Measurements from ENCODE around the gene XG.

Gene XG

DNA sequence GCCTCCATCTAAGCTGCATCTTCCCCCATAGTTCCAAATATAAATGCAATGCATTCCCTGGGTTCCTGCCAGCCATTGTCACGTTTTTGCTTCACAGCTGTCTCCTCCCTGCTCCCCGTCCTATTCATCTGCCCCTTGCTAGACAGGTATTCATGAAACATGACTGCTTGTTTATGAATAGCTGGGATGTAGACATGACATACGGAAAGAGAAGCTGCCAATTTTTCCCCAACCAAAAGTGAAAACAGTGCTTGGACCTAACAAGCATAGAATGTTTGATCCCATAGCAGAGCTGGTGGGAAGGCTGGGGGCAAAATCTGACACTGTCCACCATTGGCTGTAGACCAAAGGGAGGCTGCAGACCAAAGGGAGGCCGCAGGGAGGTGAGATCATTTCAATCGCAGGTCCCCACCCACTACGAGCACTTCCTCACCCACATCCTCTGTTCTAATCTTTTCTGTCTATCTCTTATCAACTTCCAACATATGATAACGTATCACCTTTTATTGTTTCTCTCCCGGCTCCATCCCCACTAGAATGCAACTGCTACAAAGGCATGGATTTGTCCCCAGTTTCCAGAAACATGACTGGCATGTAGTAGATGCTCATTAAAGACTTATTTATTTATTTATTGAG lies 68.4 kb downstream of the XG start:
- no peak for DNase-seq (ENCODE audit: low read depth)

DNA sequence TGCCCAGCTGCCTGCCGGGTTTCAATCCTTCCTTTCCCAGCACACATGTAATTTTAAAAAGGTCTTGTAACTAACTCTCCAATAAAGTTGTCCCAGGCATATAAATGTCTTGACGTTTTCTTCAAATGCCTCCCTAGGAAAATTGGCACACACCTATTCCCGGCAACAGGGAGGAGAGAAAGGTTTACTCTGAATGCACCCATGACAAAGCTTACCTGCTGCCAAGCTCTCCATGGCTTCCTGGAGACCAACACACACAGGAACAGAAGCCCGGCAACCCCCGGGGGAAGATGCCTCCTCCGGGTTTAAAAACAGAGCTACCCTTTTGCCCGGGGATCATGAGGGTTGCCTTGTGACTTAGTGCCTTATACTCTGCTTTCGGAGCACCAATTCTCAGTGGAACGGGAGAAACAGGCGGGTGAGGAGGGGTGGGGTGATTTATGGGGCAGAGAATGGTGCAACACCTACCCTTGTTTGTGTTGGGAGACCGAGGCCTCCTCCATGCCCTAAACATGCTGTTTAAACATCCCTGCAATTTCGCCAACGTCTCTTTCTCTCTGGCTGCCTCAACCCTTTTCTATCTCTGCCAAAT lies 72.1 kb downstream of the XG start:
- no peak for DNase-seq (ENCODE audit: low read depth)

DNA sequence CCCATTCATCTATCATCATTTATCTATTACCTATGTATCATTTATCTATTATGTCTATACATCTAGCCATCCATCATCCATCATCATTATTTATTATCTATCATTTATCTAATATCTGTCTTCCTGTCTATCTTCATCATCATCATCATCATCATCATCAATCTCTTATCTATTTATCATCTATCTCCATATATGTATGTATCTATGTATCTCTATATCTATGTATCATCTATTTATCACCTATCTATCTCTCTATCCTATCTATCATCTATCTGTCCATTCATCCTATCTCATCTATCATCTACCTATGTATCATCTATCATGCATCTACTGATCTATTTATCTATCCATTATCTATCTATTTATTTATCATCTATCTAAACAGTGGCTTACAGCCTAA lies 73.0 kb downstream of the XG start:
- no peak for DNase-seq (ENCODE audit: low read depth)

- no peak for DNase-seq (ENCODE audit: low read depth)
Measured at GRCh38 chrX:2828344-2828958, 76.6 kb downstream of the XG start, which contains the start of gene GYG2. Gene GYG2, plus strand, starts transcription at chrX:2828930. Its CDS starts 1,259 bp downstream, at chrX:2830189.

GRCh38 chrX:2828959-2829411 lies 77.1 kb downstream of the XG start:
- DNase-seq (ENCODE audit: low read depth): no peak

DNA sequence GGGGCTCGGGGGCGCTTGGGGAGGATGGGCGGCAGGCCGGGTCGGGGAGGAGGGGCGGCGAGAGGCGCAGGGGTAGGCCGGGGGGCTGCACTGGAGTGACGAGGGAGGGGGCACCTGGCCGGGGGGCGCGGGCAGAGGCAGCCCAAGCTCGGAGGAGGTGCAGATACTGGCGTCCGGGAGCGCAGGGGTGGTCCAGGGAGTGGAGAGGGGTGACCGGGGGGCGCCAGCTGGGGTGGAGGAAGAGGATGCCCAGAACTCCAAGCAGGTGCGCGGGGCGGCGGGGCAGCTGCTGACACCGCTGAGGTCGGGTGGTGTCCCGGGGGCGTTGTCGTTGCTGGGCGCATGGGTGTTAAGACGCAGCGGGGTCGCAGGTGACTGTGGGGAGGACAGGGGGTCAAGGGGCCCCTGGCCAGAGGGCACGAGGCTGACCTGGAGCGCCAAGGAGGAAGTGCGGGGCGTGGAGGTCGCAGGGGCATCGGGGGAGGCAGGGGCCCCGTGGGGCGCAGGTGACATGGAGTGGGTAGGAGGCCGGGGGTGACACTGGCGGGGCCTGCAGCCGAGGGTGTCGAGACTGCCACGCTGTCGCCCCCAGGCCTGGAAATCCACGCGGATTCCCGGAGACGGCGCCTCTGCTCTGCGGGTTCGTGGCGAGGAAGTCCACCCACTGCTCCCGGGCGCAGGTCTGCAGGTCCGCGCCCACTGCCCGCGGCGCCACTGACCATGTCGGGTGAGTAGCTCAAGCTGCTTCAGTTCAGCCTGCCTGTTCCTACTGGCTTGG lies 77.8 kb downstream of the XG start:
- DNase-seq (ENCODE audit: low read depth): no peak

GRCh38 chrX:2831471-2832228 lies 79.8 kb downstream of the XG start:
- DNase-seq (ENCODE audit: low read depth): no peak

GRCh38 chrX:2837961-2838360 lies 86.1 kb downstream of the XG start:
- DNase-seq (ENCODE audit: low read depth): no peak

DNA sequence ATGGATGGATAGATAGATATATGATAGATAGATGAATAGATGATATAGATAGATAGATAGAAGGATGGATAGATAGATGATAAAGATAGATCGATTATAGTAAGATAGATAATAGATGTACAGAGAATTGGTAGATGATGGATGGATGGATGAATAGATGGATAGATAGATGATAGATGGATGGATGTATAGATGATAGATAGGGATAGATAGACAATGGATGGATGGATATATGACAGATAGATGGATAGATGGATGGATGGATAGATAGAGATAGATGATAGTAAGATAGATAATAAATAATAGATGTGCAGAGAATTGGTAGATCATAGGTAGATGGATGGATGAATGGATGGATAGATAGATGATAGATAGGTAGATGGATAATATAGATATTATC lies 89.1 kb downstream of the XG start:
- DNase-seq (ENCODE audit: low read depth): no peak

- DNase-seq (ENCODE audit: low read depth): no peak
Measured at GRCh38 chrX:2841537-2841936, 89.7 kb downstream of the XG start.

DNA sequence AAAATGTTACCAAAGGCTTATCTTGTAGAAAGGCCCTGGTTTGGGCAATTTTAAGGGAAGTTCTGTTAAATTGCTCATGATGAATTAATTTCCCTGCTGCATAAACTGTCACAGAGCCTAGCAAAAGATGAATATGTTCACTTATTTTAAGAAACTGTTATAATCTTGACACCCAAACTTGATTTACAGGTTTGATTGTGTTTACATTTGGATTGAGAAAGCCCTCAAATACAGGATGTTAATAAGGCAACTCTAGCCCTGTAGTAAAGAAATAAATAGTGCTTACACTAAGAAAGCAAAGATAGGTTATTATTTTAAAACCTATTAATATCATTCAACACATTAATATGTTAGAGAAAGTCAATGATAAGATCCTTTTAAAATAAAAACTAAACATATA lies 95.2 kb downstream of the XG start:
- no peak for DNase-seq (ENCODE audit: low read depth)

- DNase-seq (ENCODE audit: low read depth): no peak
Measured at GRCh38 chrX:2848871-2849301, 97.0 kb downstream of the XG start.

DNA sequence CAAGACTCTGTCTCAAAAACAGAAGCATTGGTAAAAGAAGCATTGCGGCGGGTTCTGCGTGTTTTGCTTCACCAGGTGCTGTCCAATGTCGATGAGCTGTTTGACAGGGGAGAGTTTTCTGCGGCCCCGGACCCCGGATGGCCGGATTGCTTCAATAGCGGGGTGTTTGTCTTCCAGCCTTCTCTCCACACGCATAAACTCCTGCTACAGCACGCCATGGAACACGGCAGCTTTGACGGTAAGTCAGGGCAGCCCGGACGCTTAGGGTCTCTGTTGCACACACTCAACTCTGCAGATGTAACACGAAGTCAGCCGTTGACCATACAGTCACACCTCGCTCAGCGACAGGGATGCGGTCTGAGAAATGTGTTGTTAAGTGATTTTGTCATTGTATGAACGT lies 103.1 kb downstream of the XG start:
- DNase-seq (ENCODE audit: low read depth): no peak

- DNase-seq (ENCODE audit: low read depth): no peak
Measured at GRCh38 chrX:2855761-2856160, 103.9 kb downstream of the XG start.

- DNase-seq (ENCODE audit: low read depth): no peak
Measured at GRCh38 chrX:2857566-2857965, 105.7 kb downstream of the XG start.

GRCh38 chrX:2859197-2859797 lies 107.5 kb downstream of the XG start:
- no peak for DNase-seq (ENCODE audit: low read depth)

DNA sequence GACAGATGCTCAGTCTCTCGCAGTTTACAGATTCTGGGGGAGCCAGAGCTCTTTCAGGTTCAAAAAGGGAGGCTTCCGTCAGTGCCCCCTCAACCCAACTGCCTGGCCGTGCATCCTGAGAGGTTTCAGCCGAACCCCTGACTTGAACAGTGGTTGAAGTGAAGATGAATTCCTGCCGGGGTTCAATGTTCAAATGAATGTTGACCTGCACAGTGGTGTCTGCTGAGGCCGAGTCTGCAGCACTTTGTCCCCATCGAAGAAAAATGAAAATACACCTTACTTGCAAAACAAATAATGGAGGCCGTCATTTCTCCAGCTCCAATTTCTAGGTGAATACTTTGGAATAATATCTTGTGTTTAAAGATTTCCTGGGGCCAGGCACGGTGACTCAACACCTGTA lies 110.6 kb downstream of the XG start:
- DNase-seq (ENCODE audit: low read depth): no peak

- no peak for DNase-seq (ENCODE audit: low read depth)
Measured at GRCh38 chrX:2863646-2864045, 111.8 kb downstream of the XG start.
